CD4-positive, alpha-beta memory T cell (primary cell): Measurements from ENCODE around the gene RSL1D1. TPM values are rescaled to one million over a fixed set of nuclear protein-coding genes. Genes with fewer than 3 reads are reported as not detected.

ENCODE experiments used
- CTCF ChIA-PET: fragments of 350-600 bp; sonication (Branson Sonifier 250); formaldehyde crosslinking; loops from one replicate; lab custom pipeline; 2021; ENCODE audit warnings: inconsistent platforms; ENCODE audit not compliant: partially characterized antibody; lab: Charles Lee
- POLR2A ChIA-PET: fragments of 350-600 bp; sonication (Branson Sonifier 250); formaldehyde crosslinking; loops from one replicate; lab custom pipeline; 2021; ENCODE audit not compliant: partially characterized antibody; lab: Charles Lee
- DNase-seq, 5 donors: peaks; one replicate each; pipeline versions ENCODE4 v3.0.0 to v3.0.0-alpha.2; 2020 to 2022; ENCODE audit warnings: mixed read lengths in 1 of 5
- H3K27ac ChIP-seq: one replicate; pipeline ENCODE4 v1.7.0; 2013; ENCODE audit warnings: low read depth, low read length
- H3K27me3 ChIP-seq: 2 replicates; pipeline ENCODE4 v1.7.0; 2013; ENCODE audit warnings: mild to moderate bottlenecking, low read length, moderate library complexity; ENCODE audit not compliant: insufficient read depth
- H3K36me3 ChIP-seq: 2 replicates; pipeline ENCODE4 v1.7.0; 2013; ENCODE audit warnings: mild to moderate bottlenecking, low read length, moderate library complexity; ENCODE audit not compliant: insufficient read depth
- H3K4me1 ChIP-seq: 2 replicates; pipeline ENCODE4 v1.7.0; 2013; ENCODE audit warnings: mild to moderate bottlenecking, low read length, moderate library complexity; ENCODE audit not compliant: insufficient read depth
- H3K4me3 ChIP-seq, 2 donors: one replicate each; pipeline ENCODE4 v1.7.0; 2013; ENCODE audit warnings: low read length in 2 of 2, mild to moderate bottlenecking in 1 of 2
- H3K9me3 ChIP-seq, 2 donors: one replicate each; pipeline ENCODE4 v1.7.0; 2013; ENCODE audit warnings: low read length in 2 of 2, control low read depth in 1 of 2; ENCODE audit not compliant: control insufficient read depth in 1 of 2
- H3K27ac Mint-ChIP-seq, 7 donors: one replicate each; pipeline ENCODE4 v1.8.0; 2020 to 2021; ENCODE audit warnings: mixed read lengths in 7 of 7, mild to moderate bottlenecking in 6 of 7, inconsistent platforms in 3 of 7, moderate library complexity in 3 of 7
- H3K27me3 Mint-ChIP-seq, 2 donors: one replicate each; pipeline ENCODE4 v1.8.0; 2020 to 2021; ENCODE audit warnings: mixed read lengths in 2 of 2
- H3K36me3 Mint-ChIP-seq, 2 donors: one replicate each; pipeline ENCODE4 v1.8.0; 2020 to 2021; ENCODE audit warnings: mixed read lengths in 2 of 2, inconsistent platforms in 1 of 2, mild to moderate bottlenecking in 1 of 2
- H3K4me1 Mint-ChIP-seq, 4 donors: one replicate each; pipeline ENCODE4 v1.8.0; 2020 to 2021; ENCODE audit warnings: mixed read lengths in 4 of 4, mild to moderate bottlenecking in 1 of 4
- H3K4me3 Mint-ChIP-seq, 8 donors: one replicate each; pipeline ENCODE4 v1.8.0; 2020 to 2021; ENCODE audit warnings: mixed read lengths in 8 of 8, mild to moderate bottlenecking in 7 of 8, moderate library complexity in 6 of 8, inconsistent platforms in 3 of 8
- H3K9me3 Mint-ChIP-seq, 8 donors: one replicate each; pipeline ENCODE4 v1.8.0; 2020 to 2021; ENCODE audit warnings: mixed read lengths in 8 of 8, mild to moderate bottlenecking in 5 of 8, inconsistent platforms in 3 of 8, moderate library complexity in 1 of 8
- intact Hi-C: fragments of 100-400 bp; cut with micrococcal nuclease; formaldehyde crosslinking; loops from one replicate; pipeline ENCODE4 v1.15.1; 2023
- polyA plus RNA-seq, 2 donors: library from polyadenylated mRNA; unstranded; fragments of 300-500 nt; fragmentation: Illumina TruSeq; gene quantifications; one replicate each; pipeline ENCODE4 v1.2.3, GENCODE V29; 2021
- total RNA-seq, 2 experiments: library from RNA; stranded (reverse); gene quantifications; one replicate each; pipeline ENCODE4 v1.2.3, GENCODE V29; 2021

RSL1D1 gene
- total and polyA plus RNA-seq, 4 experiments from 2014 or later = 124 to 325 (median 193) TPM

GRCh38 chr16:11796227-11797165 is 54.8 kb downstream of the RSL1D1 start:
- Mint-ChIP-seq H3K9me3 (peaks cover 0 to 3% (median 0%) of the 10 kb centered on the region in 8 donors), H3K27me3 (no peaks in the 10 kb centered on the region), H3K36me3 (peaks cover 0 to 32% of the 10 kb centered on the region in 2 donors), H3K27ac (peak overlapping the region; percentile 95 to 99 (median 97)), H3K4me1 (peaks cover 52 to 87% (median 69%) of the 10 kb centered on the region in 4 donors), H3K4me3 (peak overlapping the region; percentile 89 to 97 (median 96))
- POLR2A ChIA-PET = interaction anchor here (0.7 to 7.7 kb wide), 21 partner anchors 7 to 562 kb away, joined by 3 to 155 read pairs (median 4); partner anchors contain the start of genes GSPT1, RSL1D1 and TXNDC11
- intact Hi-C loops = loop anchor here (1.0 to 5.0 kb wide), 7 partner anchors 13 to 854 kb away; partner anchors contain the start of genes CLEC16A, DEXI, GSPT1 and RSL1D1
- DNase-seq = peak; percentile 35 to 57 (median 48)
- Histone ChIP-seq H3K4me1 (peaks cover 75% of the 10 kb centered on the region), H3K4me3 (peak overlapping the region; percentile 39 to 77), H3K36me3 (peaks cover 4% of the 10 kb centered on the region), H3K9me3 (no peaks in the 10 kb centered on the region), H3K27me3 (no peaks in the 10 kb centered on the region), H3K27ac (peak overlapping the region; percentile 95)
- CTCF ChIA-PET = interaction anchor here (0.7 to 3.4 kb wide), 15 partner anchors 10 to 389 kb away, joined by 3 to 27 read pairs (median 4); partner anchors contain the start of gene TXNDC11

- intact Hi-C loops = loop anchor here (2.0 to 5.0 kb wide), 4 partner anchors 34 to 854 kb away; partner anchors contain the start of genes CLEC16A, DEXI, GSPT1 and SNN
- POLR2A ChIA-PET = interaction anchor here (1.0 to 7.7 kb wide), 9 partner anchors 12 to 208 kb away, joined by 3 to 155 read pairs (median 12); partner anchors contain the start of genes GSPT1, RSL1D1 and TXNDC11
These were observed 55.5 kb downstream of the RSL1D1 start for GRCh38 chr16:11795887-11796226.

GRCh38 chr16:11794996-11795886 is 56.1 kb downstream of the RSL1D1 start:
- Histone ChIP-seq H3K4me3 (peak overlapping the region in 1 of 2 donors; percentile 77), H3K9me3 (no peaks in the 10 kb centered on the region), H3K27me3 (no peaks in the 10 kb centered on the region), H3K27ac (peak overlapping the region; percentile 95), H3K4me1 (peaks cover 76% of the 10 kb centered on the region), H3K36me3 (peaks cover 4% of the 10 kb centered on the region)
- Mint-ChIP-seq H3K4me1 (peaks cover 58 to 89% (median 71%) of the 10 kb centered on the region in 4 donors), H3K27me3 (no peaks in the 10 kb centered on the region), H3K27ac (peak overlapping the region; percentile 95 to 99 (median 96)), H3K4me3 (peak overlapping the region; percentile 88 to 96 (median 94)), H3K36me3 (peaks cover 0 to 38% of the 10 kb centered on the region in 2 donors), H3K9me3 (peaks cover 0 to 3% (median 0%) of the 10 kb centered on the region in 8 donors)
- ChIA-PET CTCF (interaction anchor here (1.3 to 3.3 kb wide), 4 partner anchors 8 to 19 kb away, joined by 3 to 25 read pairs (median 14); no protein-coding TSS in a partner anchor), POLR2A (interaction anchor here (1.0 to 7.7 kb wide), 5 partner anchors 11 to 174 kb away, joined by 3 to 155 read pairs (median 15); partner anchors contain the start of genes GSPT1 and TXNDC11)
- no peak for DNase-seq
- intact Hi-C loops = loop anchor here (5.0 kb wide), 3 partner anchors 33 to 853 kb away; partner anchors contain the start of genes CLEC16A, DEXI and SNN

More at GRCh38 chr16:11795887-11796226, 55.5 kb downstream of the RSL1D1 start:
- Histone ChIP-seq H3K27ac (peak overlapping the region; percentile 95), H3K36me3 (peaks cover 4% of the 10 kb centered on the region), H3K4me3 (peak overlapping the region; percentile 39 to 77), H3K4me1 (peaks cover 80% of the 10 kb centered on the region), H3K9me3 (no peaks in the 10 kb centered on the region), H3K27me3 (no peaks in the 10 kb centered on the region)
- DNase-seq = no peak
- Mint-ChIP-seq H3K4me1 (peaks cover 58 to 89% (median 73%) of the 10 kb centered on the region in 4 donors), H3K36me3 (peaks cover 0 to 37% of the 10 kb centered on the region in 2 donors), H3K27me3 (no peaks in the 10 kb centered on the region), H3K4me3 (peak overlapping the region; percentile 88 to 96 (median 94)), H3K9me3 (peaks cover 0 to 3% (median 0%) of the 10 kb centered on the region in 8 donors), H3K27ac (peak overlapping the region; percentile 95 to 99 (median 96))
- CTCF ChIA-PET = interaction anchor here (1.3 to 3.4 kb wide), 6 partner anchors 9 to 53 kb away, joined by 3 to 27 read pairs (median 20); partner anchors contain the start of gene TXNDC11

GRCh38 chr16:11794447-11794846 is 56.9 kb downstream of the RSL1D1 start:
- no peaks in the 10 kb centered on the region for H3K9me3 ChIP-seq
- ChIA-PET POLR2A (interaction anchor here (3.1 to 7.7 kb wide), 2 partner anchors 10 to 51 kb away, joined by 18 to 155 read pairs; partner anchors contain the start of gene TXNDC11), CTCF (interaction anchor here (1.1 kb wide), 1 partner anchor 23 kb away, joined by 3 read pairs; no protein-coding TSS in a partner anchor)
- peaks cover 4% of the 10 kb centered on the region for H3K36me3 ChIP-seq
- H3K27me3 ChIP-seq = no peaks in the 10 kb centered on the region
- H3K27ac ChIP-seq = peak overlapping the region; percentile 95
- Mint-ChIP-seq H3K36me3 (peaks cover 0 to 39% of the 10 kb centered on the region in 2 donors), H3K9me3 (peaks cover 0 to 3% (median 0%) of the 10 kb centered on the region in 8 donors), H3K27me3 (no peaks in the 10 kb centered on the region), H3K27ac (peak overlapping the region; percentile 89 to 99 (median 96)), H3K4me3 (peak overlapping the region; percentile 88 to 96 (median 94)), H3K4me1 (peaks cover 53 to 85% (median 66%) of the 10 kb centered on the region in 4 donors)
- no peak overlapping the region for H3K4me3 ChIP-seq
- no peak for DNase-seq
- peaks cover 75% of the 10 kb centered on the region for H3K4me1 ChIP-seq
- intact Hi-C loops = no loop called here

GRCh38 chr16:11793840-11794239 is 57.5 kb downstream of the RSL1D1 start:
- Mint-ChIP-seq H3K36me3 (peaks cover 0 to 39% of the 10 kb centered on the region in 2 donors), H3K27me3 (no peaks in the 10 kb centered on the region), H3K4me3 (peak overlapping the region in 7 of 8 donors; percentile 45 to 96 (median 89)), H3K9me3 (peaks cover 0 to 3% (median 0%) of the 10 kb centered on the region in 8 donors), H3K4me1 (peaks cover 52 to 81% (median 63%) of the 10 kb centered on the region in 4 donors), H3K27ac (peak overlapping the region; percentile 89 to 99 (median 96))
- Histone ChIP-seq H3K4me1 (peaks cover 75% of the 10 kb centered on the region), H3K27me3 (no peaks in the 10 kb centered on the region), H3K4me3 (no peak overlapping the region), H3K9me3 (no peaks in the 10 kb centered on the region), H3K36me3 (peaks cover 4% of the 10 kb centered on the region), H3K27ac (peak overlapping the region; percentile 95)
- ChIA-PET POLR2A (interaction anchor here (1.1 to 7.7 kb wide), 3 partner anchors 10 to 51 kb away, joined by 3 to 155 read pairs (median 18); partner anchors contain the start of gene TXNDC11), CTCF (interaction anchor here (1.0 to 1.1 kb wide), 2 partner anchors 10 to 22 kb away, joined by 3 to 4 read pairs; no protein-coding TSS in a partner anchor)
- intact Hi-C loops = no loop called here
- DNase-seq = no peak
